ENCODE results near the gene PSMC1. TPM values are rescaled to one million over a fixed set of nuclear protein-coding genes. Genes with fewer than 3 reads are reported as not detected.

PSMC1 gene
- total RNA-seq, 1 experiment from 2014 or later, result 147 TPM

DNA sequence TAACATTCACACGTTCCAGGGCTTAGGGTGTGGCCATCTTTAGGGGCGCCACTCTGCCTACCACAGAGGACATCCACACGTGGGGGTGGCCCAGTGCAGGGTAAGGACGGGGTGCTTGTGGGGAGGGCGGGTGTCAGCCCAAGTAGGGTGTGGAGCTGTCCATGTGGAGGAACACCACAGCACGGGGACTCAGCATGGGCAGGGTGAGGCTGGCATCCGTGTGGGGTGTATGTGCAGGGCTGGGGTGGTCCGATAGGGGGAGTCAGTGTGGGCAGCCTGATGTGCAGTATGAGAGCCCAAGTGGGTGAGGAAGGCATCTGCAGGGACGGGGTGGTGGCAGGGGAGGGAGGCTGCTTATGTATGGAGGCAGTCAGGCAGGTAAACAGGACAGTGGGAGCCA, 17.7 kb downstream of the PSMC1 start:
- BruUV-seq (replicated peaks), result no TSS peak
- CTCF ChIA-PET, result no interaction called here
- peak overlapping the region; percentile 33 for H3K27ac Mint-ChIP-seq (ENCODE audit: unreplicated experiment)

DNA sequence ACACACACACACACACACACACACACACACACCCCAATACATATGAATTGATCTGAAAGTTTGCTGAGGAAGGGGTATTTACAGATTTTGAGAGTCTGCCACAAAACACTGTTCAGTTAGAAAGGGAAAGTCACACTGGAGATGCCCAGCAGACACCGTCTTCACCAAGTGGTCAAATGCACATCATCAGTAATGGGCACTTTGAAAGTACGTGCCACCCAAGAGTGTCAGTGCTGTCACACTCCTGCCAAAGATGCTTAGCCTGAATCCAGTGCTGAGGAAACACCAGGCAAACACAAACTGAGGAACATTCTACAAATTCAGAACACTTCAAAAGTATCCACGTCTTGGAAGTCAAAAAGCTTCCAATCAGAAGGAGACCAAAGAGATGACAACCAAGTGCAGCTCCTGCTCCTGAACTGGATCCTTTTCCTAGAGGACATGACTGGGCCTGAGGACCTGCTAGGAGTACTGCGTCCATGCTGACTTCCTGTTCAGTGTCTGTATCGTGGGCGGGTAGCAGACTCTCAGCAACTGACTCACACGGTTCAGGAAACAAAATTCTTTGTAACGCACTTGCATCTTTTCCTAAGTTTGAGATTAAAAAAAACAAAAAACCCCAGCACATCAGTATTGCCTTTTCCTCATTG, 18.6 kb downstream of the PSMC1 start:
- peak overlapping the region; percentile 34 for H3K27ac Mint-ChIP-seq (ENCODE audit: unreplicated experiment)
- H3K27me3 Mint-ChIP-seq (ENCODE audit: unreplicated experiment), result no peaks in the 10 kb centered on the region
- TF ChIP-seq, protein P1, sequence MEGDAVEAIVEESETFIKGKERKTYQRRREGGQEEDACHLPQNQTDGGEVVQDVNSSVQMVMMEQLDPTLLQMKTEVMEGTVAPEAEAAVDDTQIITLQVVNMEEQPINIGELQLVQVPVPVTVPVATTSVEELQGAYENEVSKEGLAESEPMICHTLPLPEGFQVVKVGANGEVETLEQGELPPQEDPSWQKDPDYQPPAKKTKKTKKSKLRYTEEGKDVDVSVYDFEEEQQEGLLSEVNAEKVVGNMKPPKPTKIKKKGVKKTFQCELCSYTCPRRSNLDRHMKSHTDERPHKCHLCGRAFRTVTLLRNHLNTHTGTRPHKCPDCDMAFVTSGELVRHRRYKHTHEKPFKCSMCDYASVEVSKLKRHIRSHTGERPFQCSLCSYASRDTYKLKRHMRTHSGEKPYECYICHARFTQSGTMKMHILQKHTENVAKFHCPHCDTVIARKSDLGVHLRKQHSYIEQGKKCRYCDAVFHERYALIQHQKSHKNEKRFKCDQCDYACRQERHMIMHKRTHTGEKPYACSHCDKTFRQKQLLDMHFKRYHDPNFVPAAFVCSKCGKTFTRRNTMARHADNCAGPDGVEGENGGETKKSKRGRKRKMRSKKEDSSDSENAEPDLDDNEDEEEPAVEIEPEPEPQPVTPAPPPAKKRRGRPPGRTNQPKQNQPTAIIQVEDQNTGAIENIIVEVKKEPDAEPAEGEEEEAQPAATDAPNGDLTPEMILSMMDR (IDR thresholded peaks at IDR 0.05; ENCODE audit: unreplicated experiment), result no peak
- H3K4me1 Mint-ChIP-seq (ENCODE audit: low read depth, unreplicated experiment), result no peaks in the 10 kb centered on the region
- H3K4me3 Mint-ChIP-seq (ENCODE audit: low read depth, unreplicated experiment), result no peak overlapping the region
- CTCF ChIA-PET, result no interaction called here
- peaks cover 56% of the 10 kb centered on the region for H3K36me3 Mint-ChIP-seq (ENCODE audit: insufficient read depth, unreplicated experiment)
- BruUV-seq (replicated peaks), result no TSS peak
- no peak for DNase-seq
- H3K9me3 Mint-ChIP-seq (ENCODE audit: low read depth, unreplicated experiment), result no peaks in the 10 kb centered on the region
- intact Hi-C loops (cut with micrococcal nuclease; ENCODE audit: unreplicated experiment), result no loop called here

More for the DNA sequence above, 17.7 kb downstream of the PSMC1 start:
- TF ChIP-seq, protein P1 (IDR thresholded peaks at IDR 0.05; ENCODE audit: unreplicated experiment), result no peak
- intact Hi-C loops (cut with micrococcal nuclease; ENCODE audit: unreplicated experiment), result no loop called here
- no peaks in the 10 kb centered on the region for H3K27me3 Mint-ChIP-seq (ENCODE audit: unreplicated experiment)
- H3K4me3 Mint-ChIP-seq (ENCODE audit: low read depth, unreplicated experiment), result no peak overlapping the region
- peaks cover 65% of the 10 kb centered on the region for H3K36me3 Mint-ChIP-seq (ENCODE audit: insufficient read depth, unreplicated experiment)
- H3K4me1 Mint-ChIP-seq (ENCODE audit: low read depth, unreplicated experiment), result no peaks in the 10 kb centered on the region
- H3K9me3 Mint-ChIP-seq (ENCODE audit: low read depth, unreplicated experiment), result no peaks in the 10 kb centered on the region
- peak; percentile 12 for DNase-seq

DNA sequence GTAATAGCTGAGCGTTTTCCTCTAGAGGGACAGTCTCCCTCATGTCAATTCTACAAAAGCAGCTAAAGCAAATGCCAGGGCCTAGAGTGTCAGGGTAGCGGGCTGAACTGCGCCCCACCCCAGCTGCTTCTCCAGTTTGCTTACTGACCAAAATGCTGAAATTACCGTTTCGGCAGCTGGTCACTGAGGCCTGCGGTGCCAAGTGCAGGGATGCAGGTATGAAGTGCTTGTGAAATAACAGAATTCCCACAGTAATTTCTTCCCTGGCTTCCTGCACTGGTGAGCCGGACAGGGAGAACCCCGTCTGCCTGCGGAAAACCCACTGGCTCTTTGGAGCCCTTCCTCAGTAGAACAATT, 19.1 kb downstream of the PSMC1 start:
- H3K4me1 Mint-ChIP-seq (ENCODE audit: low read depth, unreplicated experiment), result no peaks in the 10 kb centered on the region
- H3K27me3 Mint-ChIP-seq (ENCODE audit: unreplicated experiment), result no peaks in the 10 kb centered on the region
- TF ChIP-seq, protein P1 (IDR thresholded peaks at IDR 0.05; ENCODE audit: unreplicated experiment), result no peak
- intact Hi-C loops (cut with micrococcal nuclease; ENCODE audit: unreplicated experiment), result no loop called here
- CTCF ChIA-PET, result no interaction called here
- H3K9me3 Mint-ChIP-seq (ENCODE audit: low read depth, unreplicated experiment), result no peaks in the 10 kb centered on the region
- no peak for DNase-seq
- peaks cover 51% of the 10 kb centered on the region for H3K36me3 Mint-ChIP-seq (ENCODE audit: insufficient read depth, unreplicated experiment)
- H3K27ac Mint-ChIP-seq (ENCODE audit: unreplicated experiment), result no peak overlapping the region
- no peak overlapping the region for H3K4me3 Mint-ChIP-seq (ENCODE audit: low read depth, unreplicated experiment)
- BruUV-seq (replicated peaks), result no TSS peak

DNA sequence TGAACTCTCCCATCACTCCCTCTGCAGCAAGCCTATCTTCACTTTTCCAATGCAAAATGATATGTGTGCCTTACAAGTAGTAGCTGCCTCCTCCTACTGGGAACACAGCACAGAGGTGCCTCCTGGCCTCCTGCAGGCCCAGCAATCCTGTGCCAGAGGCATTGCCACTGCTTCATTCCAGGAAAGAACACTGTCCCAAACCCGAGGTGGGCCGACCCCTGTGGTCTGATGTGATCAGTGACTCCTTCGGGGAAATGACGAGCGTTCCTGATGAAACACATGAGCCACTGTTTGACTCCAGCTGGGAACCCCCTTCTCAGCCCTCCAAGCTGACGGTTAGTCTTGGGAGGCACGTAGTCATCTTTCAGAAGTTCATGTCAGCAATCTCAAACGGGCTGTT, 19.5 kb downstream of the PSMC1 start:
- H3K4me3 Mint-ChIP-seq (ENCODE audit: low read depth, unreplicated experiment), result no peak overlapping the region
- H3K9me3 Mint-ChIP-seq (ENCODE audit: low read depth, unreplicated experiment), result no peaks in the 10 kb centered on the region
- TF ChIP-seq, protein P1 (IDR thresholded peaks at IDR 0.05; ENCODE audit: unreplicated experiment), result no peak
- H3K27me3 Mint-ChIP-seq (ENCODE audit: unreplicated experiment), result no peaks in the 10 kb centered on the region
- peaks cover 48% of the 10 kb centered on the region for H3K36me3 Mint-ChIP-seq (ENCODE audit: insufficient read depth, unreplicated experiment)
- CTCF ChIA-PET, result no interaction called here
- H3K4me1 Mint-ChIP-seq (ENCODE audit: low read depth, unreplicated experiment), result no peaks in the 10 kb centered on the region
- intact Hi-C loops (cut with micrococcal nuclease; ENCODE audit: unreplicated experiment), result no loop called here
- no peak for DNase-seq
- no peak overlapping the region for H3K27ac Mint-ChIP-seq (ENCODE audit: unreplicated experiment)
- BruUV-seq (replicated peaks), result no TSS peak
